Ramos (cell line): ENCODE results near the gene COLQ.

Experiments used
- in situ Hi-C: fragments of 300-500 bp; cut with MboI; formaldehyde crosslinking; loops from one replicate; pipeline ENCODE4 v1.14.3; 2022; ENCODE audit warnings: low sequenced_read_pairs; ENCODE audit not compliant: unreplicated experiment

The COLQ gene

DNA sequence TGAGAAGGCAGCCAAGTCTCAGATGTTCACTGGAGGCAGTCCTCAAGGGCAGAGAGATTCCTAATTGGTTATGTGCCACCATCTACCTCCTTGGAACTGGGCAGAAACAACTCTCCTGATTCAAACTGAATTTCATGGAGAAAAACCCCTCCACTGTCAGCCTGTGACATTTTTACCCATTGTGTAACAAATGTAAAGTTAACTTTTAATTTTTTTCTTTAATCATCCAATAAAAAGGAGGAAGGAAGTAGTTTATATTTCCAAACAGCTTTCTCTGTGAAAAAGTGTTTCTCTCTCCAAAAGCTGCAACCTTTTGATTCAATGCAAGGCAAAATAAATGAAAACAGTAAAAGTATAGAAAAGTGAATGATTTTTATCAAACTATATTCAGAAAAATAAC lies 510 bp upstream of the COLQ start:
- in situ Hi-C loops: no loop called here

DNA sequence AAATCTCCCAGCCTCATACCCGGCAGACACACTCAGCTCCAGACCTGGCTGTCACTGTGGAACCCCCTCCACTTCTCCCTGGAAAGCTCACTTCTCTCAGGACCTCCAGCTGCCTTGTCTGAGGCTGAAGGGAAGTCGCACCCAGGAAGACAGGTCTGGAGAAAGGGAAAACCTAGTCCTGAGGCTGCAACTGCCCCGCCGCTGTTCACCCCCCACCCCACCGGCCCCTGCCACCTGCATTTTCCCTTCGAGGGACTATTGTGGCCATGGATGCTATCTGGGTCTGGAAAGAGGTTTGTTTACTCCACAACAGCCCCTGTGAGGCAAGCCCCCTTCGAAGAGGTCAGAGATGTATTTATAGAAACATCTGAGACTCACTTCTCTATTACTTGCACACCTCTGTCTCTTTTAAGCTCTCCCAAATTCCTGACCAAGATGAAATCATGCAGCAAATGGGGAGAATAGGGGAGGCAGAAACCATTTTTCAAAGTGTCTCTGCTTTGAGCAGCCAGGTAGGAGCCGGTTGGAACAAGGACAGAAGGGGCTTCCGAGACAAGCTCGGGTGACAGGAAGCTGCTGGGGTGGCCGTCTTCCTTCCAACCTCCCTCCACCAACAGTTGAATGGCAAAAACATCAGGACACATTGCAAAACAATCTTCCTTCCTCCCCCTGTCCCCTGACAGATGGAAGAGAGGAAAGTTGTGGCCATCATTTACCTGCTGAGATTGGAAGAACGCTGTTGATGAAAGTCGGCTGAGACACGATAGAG lies 518 bp downstream of the COLQ start:
- in situ Hi-C loops: no loop called here

DNA sequence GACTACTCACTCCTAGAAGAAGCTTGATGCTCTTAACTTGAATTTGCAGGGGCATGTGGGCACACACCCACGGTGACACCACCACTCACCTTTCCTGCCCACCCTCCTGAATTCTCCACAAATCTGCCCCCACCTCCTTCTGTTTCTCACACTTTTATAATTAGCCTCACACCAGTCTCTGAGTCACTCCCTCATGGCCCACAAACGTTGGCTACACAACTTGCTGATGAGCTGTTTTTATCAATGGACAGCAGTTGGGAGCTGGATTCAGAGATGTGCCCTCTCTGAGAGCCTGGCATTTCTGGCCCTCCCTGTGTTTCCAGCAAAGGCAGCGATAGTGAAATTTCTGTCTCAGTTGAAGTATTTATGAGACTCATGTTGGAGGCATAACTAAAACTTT lies 1.3 kb downstream of the COLQ start:
- in situ Hi-C loops: no loop called here

DNA sequence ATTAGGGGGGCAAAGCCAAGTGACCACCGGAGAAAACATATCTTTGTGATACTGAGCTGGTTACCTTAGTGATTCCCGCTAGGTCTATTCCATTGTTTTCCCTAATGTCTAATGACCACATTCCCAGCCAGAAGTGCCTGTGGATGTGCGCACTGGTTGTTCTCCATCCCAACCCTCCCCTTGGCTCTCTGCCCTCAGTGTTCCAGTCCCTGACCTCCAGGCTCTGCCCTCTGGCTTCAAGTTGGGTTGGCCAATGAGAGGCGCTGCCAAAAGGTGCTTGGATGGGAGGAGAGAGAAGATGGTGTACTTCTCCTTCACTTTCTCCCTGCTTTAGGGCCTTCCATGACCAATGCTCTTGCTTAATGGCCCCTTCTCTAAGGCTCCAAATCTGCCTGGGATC lies 2.4 kb downstream of the COLQ start:
- in situ Hi-C loops: no loop called here

DNA sequence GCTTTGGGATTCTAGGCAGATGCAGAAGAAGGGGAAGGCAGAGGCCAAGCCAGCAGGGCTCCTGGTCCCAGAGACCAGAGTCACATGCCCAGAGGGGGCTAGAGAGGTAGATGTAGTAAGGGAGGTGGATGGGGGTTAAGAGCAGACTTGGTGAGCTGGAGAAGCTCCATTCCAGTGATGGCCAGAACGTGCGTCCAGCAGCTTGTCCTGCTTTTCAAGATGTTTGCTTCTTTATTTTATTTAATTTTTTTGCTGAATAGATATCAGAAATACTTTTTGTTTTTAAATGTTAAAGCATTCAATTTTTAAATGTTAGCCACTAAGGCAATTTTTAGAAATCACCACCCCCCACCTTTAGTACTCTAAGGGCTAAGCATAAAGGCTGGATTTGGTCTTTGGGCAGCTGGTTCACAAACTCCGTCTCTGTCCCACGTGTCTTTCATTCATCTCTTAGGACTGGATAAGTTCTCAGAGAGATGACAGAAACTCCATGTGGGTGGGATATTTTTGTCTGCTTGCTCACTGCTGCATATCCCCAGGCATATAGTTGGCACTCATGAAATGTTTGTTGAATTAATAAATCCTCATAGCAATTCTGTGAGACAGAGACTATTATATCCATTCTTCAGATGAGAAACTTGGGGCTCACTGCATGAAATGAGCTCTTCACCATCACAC lies 6.7 kb downstream of the COLQ start:
- in situ Hi-C loops: no loop called here

- in situ Hi-C loops: no loop called here
These were observed 7.5 kb downstream of the COLQ start for GRCh38 chr3:15513810-15514662.

DNA sequence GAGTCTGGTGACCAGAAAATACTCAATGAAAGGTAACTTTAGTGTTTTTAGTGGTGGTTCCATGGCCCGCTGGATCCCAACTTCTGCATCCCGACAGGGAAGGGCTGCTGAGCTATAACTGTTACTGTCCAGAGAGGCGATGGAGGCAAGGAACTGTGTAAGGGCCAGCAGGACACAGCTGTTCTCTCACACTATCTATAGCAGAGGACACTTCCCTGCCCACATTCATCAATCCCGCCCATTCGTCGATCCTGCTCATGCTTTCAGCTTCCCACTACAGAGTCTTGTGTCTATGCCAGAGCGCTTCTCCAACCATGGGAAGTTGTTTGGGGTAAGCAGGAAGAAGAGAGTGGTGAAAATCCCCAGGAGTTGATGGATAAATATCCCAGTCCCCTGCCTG lies 8.4 kb downstream of the COLQ start:
- in situ Hi-C loops: no loop called here

DNA sequence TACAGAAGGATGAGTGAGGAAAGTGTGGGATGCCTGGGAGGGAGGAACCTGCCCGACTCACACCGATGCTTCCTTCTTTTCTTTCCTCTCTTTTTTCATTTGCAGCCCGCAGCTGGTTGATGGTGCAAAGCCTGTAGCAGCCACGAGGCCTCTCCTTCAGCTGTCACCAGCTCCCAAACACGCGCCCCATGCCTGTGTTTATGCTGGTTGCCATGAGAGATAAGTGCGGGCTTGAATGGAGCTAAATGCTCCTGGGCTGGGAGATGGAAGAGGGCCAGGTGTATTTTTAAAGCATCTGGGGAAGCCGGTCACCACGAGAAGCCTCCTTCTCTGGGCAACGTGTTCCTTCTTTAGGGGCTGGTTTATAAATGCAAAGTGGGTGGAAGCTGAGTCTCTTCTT lies 9.3 kb downstream of the COLQ start:
- in situ Hi-C loops: no loop called here

DNA sequence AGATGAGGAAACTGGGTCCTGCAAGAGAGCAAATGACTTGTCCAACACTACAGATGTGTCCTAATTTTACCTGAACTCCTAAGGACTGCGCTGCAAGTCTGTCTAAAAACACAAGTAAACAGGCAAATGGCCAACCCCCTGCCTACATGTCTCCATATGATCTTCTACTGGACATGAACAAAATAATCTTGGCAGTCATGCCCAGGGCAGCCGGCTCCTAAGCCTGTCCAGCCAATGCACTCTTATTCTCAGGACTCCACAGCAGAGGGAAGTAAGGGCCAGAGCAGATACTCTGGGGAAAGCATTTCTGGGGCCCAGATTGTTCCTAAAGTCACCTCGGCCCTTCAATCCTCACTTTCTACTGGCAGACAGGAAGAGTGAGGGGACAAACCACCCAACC lies 10.3 kb downstream of the COLQ start:
- in situ Hi-C loops: no loop called here

DNA sequence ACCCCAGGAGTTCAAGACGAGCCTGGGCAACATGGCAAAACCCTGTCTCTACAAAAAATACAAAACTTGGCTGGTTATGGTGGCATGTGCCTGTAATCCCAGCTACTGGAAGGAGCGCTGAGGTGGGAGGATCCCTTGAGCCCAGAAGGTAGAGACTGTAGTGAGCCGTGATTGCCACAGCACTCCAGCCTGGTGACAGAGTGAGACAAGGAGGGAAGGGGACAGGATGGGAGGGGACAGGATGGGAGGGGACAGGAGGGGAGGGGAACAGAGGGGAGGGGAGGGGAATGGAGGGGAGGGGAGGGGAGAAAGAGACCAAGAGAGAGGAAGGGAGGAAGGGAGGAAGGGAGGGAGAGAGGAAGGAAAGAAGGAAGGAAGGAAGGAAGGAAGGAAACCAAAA lies 11.0 kb downstream of the COLQ start:
- in situ Hi-C loops: no loop called here

DNA sequence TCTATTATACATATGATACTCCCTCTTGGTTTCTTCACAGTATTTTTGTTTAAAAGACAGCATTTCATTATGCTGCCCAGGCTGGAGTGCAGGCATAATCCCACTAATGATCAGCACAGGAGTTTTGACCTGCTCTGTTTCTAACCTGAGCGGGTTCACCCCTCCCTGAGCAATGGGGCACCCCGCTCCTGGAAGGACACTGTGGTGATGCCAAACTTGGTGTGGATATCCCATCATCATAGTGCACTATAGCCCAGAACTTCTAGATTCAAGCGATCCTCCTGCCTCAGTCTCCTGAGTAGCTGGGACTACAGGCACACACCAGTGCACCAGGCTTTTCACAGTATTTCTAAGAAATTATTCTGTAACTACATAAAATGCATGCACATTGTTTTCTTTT lies 14.9 kb downstream of the COLQ start:
- in situ Hi-C loops: no loop called here

DNA sequence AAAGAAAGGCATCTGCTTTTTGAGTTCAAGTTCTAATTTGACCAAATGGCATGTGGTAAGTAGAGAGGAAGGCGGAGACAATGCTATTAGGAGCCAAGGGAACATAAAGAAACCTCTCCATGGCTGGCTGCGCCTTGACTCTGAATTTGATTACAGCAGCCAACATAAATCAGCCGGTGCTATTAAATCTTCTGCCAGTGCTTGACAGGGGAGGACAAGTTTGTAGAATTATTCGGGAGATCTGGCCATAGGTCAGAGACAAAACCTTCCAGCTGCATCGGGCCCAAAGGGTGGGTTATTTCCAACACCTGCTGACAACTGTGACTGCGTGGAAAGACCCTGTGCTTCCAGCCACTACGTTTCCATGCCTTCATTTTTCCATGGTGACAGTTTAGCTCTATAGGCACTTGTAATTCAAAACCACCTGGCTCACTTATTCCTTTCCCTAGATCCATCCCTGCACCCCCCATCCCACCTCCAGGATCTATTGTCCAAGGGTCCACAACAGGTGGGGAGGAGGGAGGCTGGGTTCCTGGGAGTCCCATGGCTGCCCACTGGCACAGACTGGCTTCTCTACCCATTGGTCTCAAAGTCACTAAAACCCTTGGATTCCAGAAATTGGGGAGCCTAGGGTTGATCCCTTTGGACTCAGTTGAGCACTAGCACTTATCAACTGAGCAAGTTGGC lies 15.9 kb downstream of the COLQ start:
- in situ Hi-C loops: no loop called here

GRCh38 chr3:15502616-15503015 lies 18.9 kb downstream of the COLQ start:
- in situ Hi-C loops: no loop called here

DNA sequence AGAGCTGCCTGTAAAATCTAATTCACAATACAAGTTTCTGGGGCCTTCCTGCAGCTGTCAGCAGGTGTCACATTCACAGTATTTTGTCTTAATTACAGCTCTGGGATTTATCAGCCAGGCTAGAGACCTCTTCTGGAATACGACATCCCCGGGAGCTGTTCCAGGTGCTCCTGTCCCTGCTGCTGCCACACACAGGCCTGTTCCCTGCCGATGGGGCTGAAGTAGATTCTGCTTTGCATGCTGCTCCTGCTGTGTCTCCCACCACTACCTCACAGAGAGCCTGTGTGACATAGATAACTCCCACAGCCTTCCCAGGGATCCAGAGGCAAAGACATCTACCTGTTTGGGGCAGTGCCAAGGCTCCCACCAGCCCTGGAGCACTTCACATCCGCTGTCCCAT lies 20.4 kb downstream of the COLQ start:
- in situ Hi-C loops: no loop called here

DNA sequence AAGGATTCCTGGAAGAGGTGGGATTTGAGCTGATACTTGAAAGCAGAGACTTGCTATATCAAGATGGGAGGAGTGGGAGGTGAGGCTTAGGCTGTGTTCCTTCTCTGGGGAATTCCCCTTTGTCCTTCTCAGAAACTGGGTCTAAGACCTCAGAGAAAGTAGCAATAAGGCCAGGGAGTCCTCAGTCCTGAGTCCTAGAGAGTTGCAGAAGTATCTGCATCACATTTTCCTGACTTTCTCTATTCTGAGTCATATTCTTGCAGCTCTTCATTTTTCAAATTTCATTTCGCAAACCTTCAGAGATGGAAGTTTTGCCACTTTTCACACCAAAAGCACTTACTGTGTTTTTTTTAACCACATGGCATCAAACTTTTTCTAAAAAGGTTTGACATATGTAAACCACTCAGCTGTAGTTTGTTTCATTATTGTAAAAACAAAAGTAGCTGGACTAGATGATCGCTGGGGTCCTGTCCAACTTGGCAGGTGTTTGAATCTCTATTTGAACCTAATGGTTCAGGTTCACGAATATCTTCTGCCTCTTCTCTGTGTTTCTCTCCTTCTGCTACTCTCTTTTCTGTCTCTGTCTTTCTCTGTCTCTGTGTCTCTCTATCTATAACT lies 21.3 kb downstream of the COLQ start:
- in situ Hi-C loops: no loop called here

- in situ Hi-C loops: no loop called here
These were observed 22.0 kb downstream of the COLQ start for GRCh38 chr3:15499536-15499935.

- in situ Hi-C loops: no loop called here
These were observed 22.9 kb downstream of the COLQ start for GRCh38 chr3:15498431-15499214.

- in situ Hi-C loops: no loop called here
These were observed 23.5 kb downstream of the COLQ start for GRCh38 chr3:15497964-15498363.

DNA sequence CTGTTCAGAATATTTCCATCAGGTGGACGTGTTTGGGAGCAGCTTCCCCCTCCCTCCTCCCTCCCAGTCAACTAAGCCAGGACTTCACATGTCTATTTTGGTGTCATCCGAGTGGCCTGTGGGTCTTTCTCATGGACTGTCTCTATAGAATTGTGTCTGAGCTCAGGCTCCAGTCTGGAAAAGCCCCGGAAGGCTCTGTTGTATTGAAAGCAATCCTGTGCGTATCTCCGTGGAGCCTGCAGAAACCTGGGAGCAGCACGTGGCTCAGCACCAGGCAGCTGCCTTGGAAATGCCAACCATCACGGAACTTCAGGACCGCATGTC lies 25.2 kb downstream of the COLQ start:
- in situ Hi-C loops: no loop called here
